ENCODE results near the gene HAVCR2.

- no peak for TF ChIP-seq CTCF (IDR thresholded peaks at IDR 0.05)
- no peak for TF ChIP-seq POLR2A (IDR thresholded peaks at IDR 0.05)
- TF ChIP-seq EP300 (IDR thresholded peaks at IDR 0.05) = no peak
These were observed 59.2 kb downstream of the HAVCR2 start for GRCh38 chr5:157049605-157050004.
